Muscle layer of colon (tissue), 2 donors: ENCODE results near the gene SPATA6L.
"Not testable (repeated sequence)": the region's sequence is repeated elsewhere in the genome, so short reads cannot be mapped to it uniquely, and the experiment has no call there.

Experiments used
- H3K27ac ChIP-seq: one replicate; pipeline ENCODE4 v1.7.0; 2013; ENCODE audit warnings: low read depth, mild to moderate bottlenecking, low read length, moderate library complexity
- H3K27me3 ChIP-seq, 2 donors: one replicate each; pipeline ENCODE4 v1.7.0; 2013; ENCODE audit warnings: low read length in 2 of 2, mild to moderate bottlenecking in 2 of 2; ENCODE audit not compliant: insufficient read depth in 2 of 2, control insufficient read depth in 1 of 2
- H3K36me3 ChIP-seq: one replicate; pipeline ENCODE4 v1.7.0; 2013; ENCODE audit warnings: mild to moderate bottlenecking, low read length; ENCODE audit not compliant: insufficient read depth
- H3K4me1 ChIP-seq: one replicate; pipeline ENCODE4 v1.7.0; 2013; ENCODE audit warnings: mild to moderate bottlenecking, low read length; ENCODE audit not compliant: insufficient read depth
- H3K4me3 ChIP-seq, 2 donors: one replicate each; pipeline ENCODE4 v1.7.0; 2013; ENCODE audit warnings: low read length in 2 of 2, low read depth in 1 of 2, mild to moderate bottlenecking in 1 of 2, moderate library complexity in 1 of 2
- H3K9ac ChIP-seq: one replicate; pipeline ENCODE4 v1.7.0; 2013; ENCODE audit warnings: low read length
- H3K9me3 ChIP-seq: one replicate; pipeline ENCODE4 v1.7.0; 2013; ENCODE audit warnings: mild to moderate bottlenecking, low read length
- donor health status: abdominal sarcoma.
- donor health status: Adenocarcinoma of cecum.

The SPATA6L gene

DNA sequence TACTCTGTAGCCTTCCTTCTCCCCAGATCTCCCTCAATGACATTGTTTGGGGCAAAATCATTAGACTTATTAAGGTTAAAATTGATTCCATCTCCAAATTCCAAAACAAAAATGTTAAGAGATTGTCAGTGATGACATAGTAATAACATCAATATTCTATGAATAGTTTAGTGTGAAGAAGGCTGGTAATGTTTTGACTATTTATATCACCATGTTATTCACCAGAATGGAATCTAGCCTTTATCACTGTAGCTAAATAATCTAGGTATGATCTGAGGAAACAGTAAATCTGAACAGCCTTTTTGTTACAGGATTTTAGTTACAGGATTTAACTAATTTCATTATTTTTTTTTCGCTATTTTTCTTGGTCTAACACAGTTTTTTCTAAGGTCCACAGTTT is 5.1 kb downstream of the SPATA6L start:
- H3K27me3 ChIP-seq, result no peaks in the 10 kb centered on the region
- no peaks in the 10 kb centered on the region for H3K36me3 ChIP-seq
- no peak overlapping the region for H3K9ac ChIP-seq
- no peak overlapping the region for H3K4me3 ChIP-seq
- H3K4me1 ChIP-seq, result peaks cover 27% of the 10 kb centered on the region
- no peaks in the 10 kb centered on the region for H3K9me3 ChIP-seq
- H3K27ac ChIP-seq, result no peak overlapping the region

DNA sequence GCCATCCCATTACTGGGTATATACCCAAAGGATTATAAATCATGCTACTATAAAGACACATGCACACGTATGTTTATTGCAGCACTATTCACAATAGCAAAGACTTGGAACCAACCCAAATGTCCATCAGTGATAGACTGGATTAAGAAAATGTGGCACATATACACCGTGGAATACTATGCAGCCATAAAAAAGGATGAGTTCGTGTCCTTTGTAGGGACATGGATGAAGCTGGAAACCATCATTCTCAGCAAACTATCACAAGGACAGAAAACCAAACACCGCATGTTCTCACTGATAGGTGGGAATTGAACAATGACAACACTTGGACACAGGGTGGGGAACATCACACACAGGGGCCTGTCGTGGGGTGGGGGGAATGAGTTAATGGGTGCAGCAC is 5.6 kb downstream of the SPATA6L start:
- not testable (repeated sequence) for H3K9ac ChIP-seq, H3K27ac ChIP-seq, H3K9me3 ChIP-seq, H3K36me3 ChIP-seq, H3K27me3 ChIP-seq, H3K4me3 ChIP-seq
- peaks cover 22% of the 10 kb centered on the region for H3K4me1 ChIP-seq

DNA sequence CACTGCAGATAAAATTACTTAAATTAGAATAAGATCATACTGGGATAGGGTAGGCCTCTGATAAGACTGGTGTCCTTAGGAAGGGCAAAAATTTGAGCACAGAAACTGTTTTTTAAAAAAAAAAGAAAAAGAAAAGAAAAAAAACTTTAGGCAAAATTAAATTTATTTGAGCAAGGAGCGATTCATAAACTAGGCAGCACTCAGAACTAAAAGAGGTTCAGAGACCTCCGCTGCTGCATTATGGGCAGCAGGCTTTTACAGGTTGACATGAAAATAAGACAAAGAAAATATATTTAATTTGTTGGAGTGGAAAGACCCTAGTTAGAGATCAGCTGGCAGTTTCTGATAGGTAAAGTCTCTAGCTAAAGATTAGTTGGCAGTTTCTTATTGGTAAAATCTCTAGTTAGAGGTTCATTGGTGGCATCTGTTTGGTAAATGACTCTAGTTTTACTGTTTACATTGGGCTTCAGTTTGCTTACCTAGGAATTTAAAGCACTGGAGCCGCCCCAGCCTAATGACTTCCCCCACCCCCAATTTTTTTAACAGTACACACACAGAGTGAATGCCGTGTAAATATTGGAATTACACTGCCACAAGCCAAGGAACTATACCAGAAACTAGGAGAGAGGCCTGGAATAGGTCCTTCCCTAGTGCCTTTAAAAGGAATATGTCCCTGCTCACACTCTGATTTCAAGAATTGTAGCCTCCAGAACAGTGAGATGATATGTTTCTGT is 8.7 kb downstream of the SPATA6L start:
- H3K4me1 ChIP-seq, result peaks cover 8% of the 10 kb centered on the region
- H3K9me3 ChIP-seq, result no peaks in the 10 kb centered on the region
- H3K4me3 ChIP-seq, result no peak overlapping the region
- no peaks in the 10 kb centered on the region for H3K36me3 ChIP-seq
- H3K27me3 ChIP-seq, result no peaks in the 10 kb centered on the region
- no peak overlapping the region for H3K9ac ChIP-seq
- no peak overlapping the region for H3K27ac ChIP-seq

DNA sequence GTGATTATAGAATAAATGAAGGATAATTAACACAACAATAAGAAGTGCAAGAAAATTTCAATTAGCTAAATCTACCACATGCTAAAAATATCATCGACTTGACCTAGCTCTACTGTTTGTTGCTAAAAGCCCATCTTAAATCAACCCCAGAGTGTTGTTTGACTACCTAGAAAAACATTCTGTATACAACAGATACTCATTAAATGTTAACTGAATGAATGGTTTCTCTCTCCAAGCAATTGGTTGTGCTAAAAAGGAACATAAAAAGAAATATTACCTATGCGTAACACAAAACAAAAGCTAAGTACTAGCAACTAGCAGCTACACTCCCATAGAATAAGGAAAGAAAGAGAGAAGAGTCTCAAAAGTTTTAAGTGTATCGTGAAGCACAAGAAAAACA is 9.7 kb downstream of the SPATA6L start:
- Histone ChIP-seq H3K27ac (no peak overlapping the region), H3K9me3 (no peaks in the 10 kb centered on the region), H3K36me3 (no peaks in the 10 kb centered on the region), H3K4me3 (no peak overlapping the region), H3K9ac (no peak overlapping the region), H3K27me3 (no peaks in the 10 kb centered on the region), H3K4me1 (peaks cover 3% of the 10 kb centered on the region)

GRCh38 chr9:4656196-4656595 is 10.1 kb downstream of the SPATA6L start:
- H3K27ac ChIP-seq, H3K4me3 ChIP-seq, H3K36me3 ChIP-seq, H3K9me3 ChIP-seq, H3K27me3 ChIP-seq, H3K9ac ChIP-seq, H3K4me1 ChIP-seq: not testable (repeated sequence)

GRCh38 chr9:4654538-4654937 is 11.7 kb downstream of the SPATA6L start:
- Histone ChIP-seq H3K36me3 (no peaks in the 10 kb centered on the region), H3K4me3 (no peak overlapping the region), H3K27ac (no peak overlapping the region), H3K4me1 (no peaks in the 10 kb centered on the region), H3K9me3 (no peaks in the 10 kb centered on the region), H3K27me3 (no peaks in the 10 kb centered on the region), H3K9ac (no peak overlapping the region)

- Histone ChIP-seq H3K36me3 (no peaks in the 10 kb centered on the region), H3K9ac (no peak overlapping the region), H3K4me1 (no peaks in the 10 kb centered on the region), H3K4me3 (no peak overlapping the region), H3K27me3 (no peaks in the 10 kb centered on the region), H3K27ac (no peak overlapping the region), H3K9me3 (no peaks in the 10 kb centered on the region)
Measured at GRCh38 chr9:4654084-4654483, 12.2 kb downstream of the SPATA6L start.

- no peaks in the 10 kb centered on the region for H3K9me3 ChIP-seq
- no peaks in the 10 kb centered on the region for H3K4me1 ChIP-seq
- no peaks in the 10 kb centered on the region for H3K27me3 ChIP-seq
- H3K9ac ChIP-seq, result no peak overlapping the region
- no peak overlapping the region for H3K4me3 ChIP-seq
- no peaks in the 10 kb centered on the region for H3K36me3 ChIP-seq
- no peak overlapping the region for H3K27ac ChIP-seq
Measured at GRCh38 chr9:4642351-4642750, 23.9 kb downstream of the SPATA6L start.

DNA sequence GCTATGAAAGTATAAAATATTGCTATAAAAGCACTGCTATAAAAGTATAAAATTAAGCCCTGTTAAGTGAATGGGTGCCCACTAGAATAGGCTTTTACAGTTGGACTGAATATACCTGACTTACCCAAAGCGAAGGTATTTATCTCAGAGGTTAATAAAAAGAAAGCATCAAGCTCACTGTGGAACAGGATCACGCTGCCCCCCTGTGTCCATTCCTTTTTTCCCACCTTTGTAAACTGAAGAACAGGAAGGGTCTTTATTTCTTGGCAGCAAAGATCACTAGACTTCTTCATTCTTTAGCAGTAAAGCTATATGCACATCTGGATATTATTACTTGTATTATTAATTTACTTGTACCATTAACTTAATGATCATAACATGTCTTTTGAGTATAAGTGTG is 26.3 kb downstream of the SPATA6L start:
- Histone ChIP-seq H3K4me1 (no peaks in the 10 kb centered on the region), H3K27ac (no peak overlapping the region), H3K27me3 (no peaks in the 10 kb centered on the region), H3K9me3 (no peaks in the 10 kb centered on the region), H3K4me3 (no peak overlapping the region), H3K9ac (no peak overlapping the region), H3K36me3 (no peaks in the 10 kb centered on the region)

- Histone ChIP-seq H3K27me3 (no peaks in the 10 kb centered on the region), H3K4me1 (no peaks in the 10 kb centered on the region), H3K36me3 (no peaks in the 10 kb centered on the region), H3K4me3 (no peak overlapping the region), H3K27ac (no peak overlapping the region), H3K9me3 (no peaks in the 10 kb centered on the region), H3K9ac (no peak overlapping the region)
Measured at GRCh38 chr9:4639420-4639819, 26.9 kb downstream of the SPATA6L start.

- Histone ChIP-seq H3K4me3 (no peak overlapping the region), H3K27me3 (no peaks in the 10 kb centered on the region), H3K4me1 (no peaks in the 10 kb centered on the region), H3K36me3 (no peaks in the 10 kb centered on the region), H3K9ac (no peak overlapping the region), H3K27ac (no peak overlapping the region), H3K9me3 (no peaks in the 10 kb centered on the region)
Measured at GRCh38 chr9:4638968-4639367, 27.3 kb downstream of the SPATA6L start.

DNA sequence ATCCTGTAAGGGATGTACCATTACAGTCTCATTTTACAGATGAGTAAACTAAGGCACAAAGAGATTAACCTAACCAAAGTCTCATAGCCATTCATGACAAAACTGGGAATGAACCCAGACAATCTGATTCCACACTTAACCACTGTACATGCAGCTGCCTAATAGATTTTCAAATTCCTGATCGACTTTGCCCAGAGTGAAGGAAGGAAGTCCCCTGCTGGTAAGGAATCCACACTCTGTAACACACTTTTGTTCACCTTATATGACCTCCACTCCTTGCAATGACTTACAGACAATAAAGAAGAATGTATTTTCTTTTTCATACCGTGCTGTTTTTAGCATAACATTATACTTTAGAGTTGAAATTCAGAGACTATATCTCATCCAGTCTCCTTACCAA is 35.4 kb downstream of the SPATA6L start:
- Histone ChIP-seq H3K4me1 (no peaks in the 10 kb centered on the region), H3K9ac (no peak overlapping the region), H3K9me3 (no peaks in the 10 kb centered on the region), H3K4me3 (no peak overlapping the region), H3K36me3 (no peaks in the 10 kb centered on the region), H3K27ac (no peak overlapping the region), H3K27me3 (no peaks in the 10 kb centered on the region)
